GM12801 (cell line): ENCODE results near the gene ISCU.

Experiments
- TF ChIP-seq, protein P1 (sequence below): IDR thresholded peaks from one replicate; pipeline ENCODE4 v1.5.1; 2011; ENCODE audit warnings: control low read depth; ENCODE audit not compliant: insufficient read length; ENCODE audit errors: extremely low read depth

ISCU gene

GRCh38 chr12:108589028-108589839 lies 26.8 kb downstream of the ISCU start:
- TF ChIP-seq, protein P1, sequence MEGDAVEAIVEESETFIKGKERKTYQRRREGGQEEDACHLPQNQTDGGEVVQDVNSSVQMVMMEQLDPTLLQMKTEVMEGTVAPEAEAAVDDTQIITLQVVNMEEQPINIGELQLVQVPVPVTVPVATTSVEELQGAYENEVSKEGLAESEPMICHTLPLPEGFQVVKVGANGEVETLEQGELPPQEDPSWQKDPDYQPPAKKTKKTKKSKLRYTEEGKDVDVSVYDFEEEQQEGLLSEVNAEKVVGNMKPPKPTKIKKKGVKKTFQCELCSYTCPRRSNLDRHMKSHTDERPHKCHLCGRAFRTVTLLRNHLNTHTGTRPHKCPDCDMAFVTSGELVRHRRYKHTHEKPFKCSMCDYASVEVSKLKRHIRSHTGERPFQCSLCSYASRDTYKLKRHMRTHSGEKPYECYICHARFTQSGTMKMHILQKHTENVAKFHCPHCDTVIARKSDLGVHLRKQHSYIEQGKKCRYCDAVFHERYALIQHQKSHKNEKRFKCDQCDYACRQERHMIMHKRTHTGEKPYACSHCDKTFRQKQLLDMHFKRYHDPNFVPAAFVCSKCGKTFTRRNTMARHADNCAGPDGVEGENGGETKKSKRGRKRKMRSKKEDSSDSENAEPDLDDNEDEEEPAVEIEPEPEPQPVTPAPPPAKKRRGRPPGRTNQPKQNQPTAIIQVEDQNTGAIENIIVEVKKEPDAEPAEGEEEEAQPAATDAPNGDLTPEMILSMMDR, result no peak

GRCh38 chr12:108589840-108590229 lies 27.4 kb downstream of the ISCU start:
- TF ChIP-seq, protein P1, result no peak

GRCh38 chr12:108591267-108591980 lies 29.0 kb downstream of the ISCU start:
- TF ChIP-seq, protein P1, result no peak

DNA sequence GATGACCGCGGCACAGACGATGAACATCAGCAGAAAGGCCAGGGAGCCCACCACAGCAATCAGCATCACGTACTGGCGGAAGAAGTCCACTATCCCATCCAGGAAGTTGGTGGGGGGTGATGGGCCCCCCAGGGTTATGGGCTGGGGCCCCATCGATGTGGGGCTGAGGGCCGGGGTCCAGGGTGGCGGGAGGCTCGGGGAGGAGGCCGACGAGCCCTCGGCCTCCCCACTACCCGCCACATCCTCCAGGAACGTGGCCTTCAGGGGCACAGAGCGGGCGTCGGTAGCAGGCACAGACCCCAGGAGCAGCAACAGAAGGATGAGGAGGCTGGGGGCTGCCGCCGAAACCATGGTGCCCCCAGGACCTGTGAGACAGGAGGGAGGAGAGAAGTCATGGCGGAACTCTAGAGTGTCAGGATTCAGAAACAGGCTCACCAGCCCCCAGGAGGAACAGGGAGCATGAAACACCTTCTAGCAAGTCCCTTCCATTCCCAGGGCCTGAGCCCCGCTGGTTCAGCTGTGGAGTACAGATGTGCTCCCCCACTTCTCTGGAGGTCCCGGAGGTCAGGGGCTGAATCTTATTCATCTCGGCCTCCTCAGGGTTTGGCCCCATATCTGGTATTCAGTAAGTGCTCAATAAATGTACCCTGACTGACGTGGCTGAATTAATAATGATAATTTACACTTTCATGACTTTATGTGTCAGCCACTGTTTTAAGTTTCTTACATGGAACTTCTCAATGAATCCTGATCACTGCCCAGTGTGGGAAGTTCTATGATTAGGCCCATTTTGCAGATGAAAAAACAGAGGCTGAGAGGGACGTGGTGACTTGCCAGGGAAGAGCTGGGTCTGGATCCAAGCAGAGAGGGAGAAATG lies 29.9 kb downstream of the ISCU start:
- TF ChIP-seq, protein P1, result no peak

- TF ChIP-seq, protein P1, result no peak
Measured at GRCh38 chr12:108594323-108594903, 32.0 kb downstream of the ISCU start.

DNA sequence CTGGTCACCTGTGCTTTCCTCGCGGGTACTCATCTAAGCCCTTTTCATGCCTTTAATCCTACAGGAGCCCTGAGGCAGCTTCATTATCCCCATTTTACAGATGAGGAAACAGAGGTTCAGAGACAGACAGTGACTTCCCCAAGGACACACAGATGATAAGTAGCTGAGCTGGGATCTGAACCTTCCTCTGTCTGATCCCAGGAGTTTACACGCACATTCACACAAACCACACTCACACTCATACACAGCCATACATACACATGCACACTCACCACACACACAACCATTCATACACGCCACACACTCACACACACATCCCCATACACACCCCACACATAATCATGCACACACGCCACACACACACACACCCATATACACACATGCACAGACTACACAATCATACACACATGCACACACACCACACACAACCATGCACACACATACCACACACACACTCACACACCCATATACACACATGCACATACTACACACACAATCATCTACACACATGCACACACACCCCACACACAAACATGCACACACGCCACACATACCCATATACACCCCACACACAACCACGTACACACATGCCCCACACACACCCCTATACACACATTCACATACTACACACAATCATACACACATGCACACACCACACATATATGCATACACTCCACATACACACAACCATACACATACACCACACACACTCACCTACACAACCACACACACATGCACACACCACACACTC lies 32.7 kb downstream of the ISCU start:
- TF ChIP-seq, protein P1, result no peak
